HEK293 (cell line): ENCODE results near the gene ADCYAP1R1.

Experiments
- CTCF ChIA-PET: fragments of 350-600 bp; formaldehyde crosslinking; extraction: SDS; loops from one replicate; lab custom pipeline; 2021; ENCODE audit warnings: antibody characterized with exemption; lab: Yijun Ruan, JAX
- POLR2A ChIA-PET: fragments of 300-600 bp; formaldehyde crosslinking; extraction: SDS; loops from one replicate; lab custom pipeline; 2020; ENCODE audit warnings: antibody characterized with exemption, inconsistent platforms; lab: Yijun Ruan, JAX
- H3K27ac ChIP-seq: fragments of 200-500 bp; sonication (Bioruptor generic); 2 replicates; pipeline ENCODE4 v1.5.1; 2014; ENCODE audit warnings: low read depth, low read length, control low read depth, inconsistent platforms; ENCODE audit errors: extremely low read depth
- H3K36me3 ChIP-seq, 2 experiments: fragments of 200-500 bp in 1 of 2; sonication (Bioruptor generic) in 1 of 2; 1 replicate in 1 of 2; 2 replicates in 1 of 2; pipeline ENCODE4 v1.5.1; 2014 to 2017; ENCODE audit warnings: inconsistent platforms in 2 of 2, low read length in 2 of 2; ENCODE audit not compliant: control insufficient read depth in 2 of 2, insufficient read depth in 1 of 2
- H3K4me1 ChIP-seq: fragments of 200-500 bp; sonication (Bioruptor generic); 2 replicates; pipeline ENCODE4 v1.5.1; 2014; ENCODE audit warnings: mild to moderate bottlenecking, low read length, inconsistent platforms; ENCODE audit not compliant: control insufficient read depth, insufficient read depth
- H3K4me3 ChIP-seq: 2 replicates; pipeline ENCODE4 v1.5.1; 2011; ENCODE audit warnings: low read depth, mild to moderate bottlenecking, control low read depth, low read length, moderate library complexity
- H3K9me3 ChIP-seq: fragments of 200-500 bp; sonication (Bioruptor generic); 2 replicates; pipeline ENCODE4 v1.5.1; 2014; ENCODE audit warnings: low read depth, low read length, inconsistent platforms; ENCODE audit not compliant: control insufficient read depth, insufficient read depth
- KLF16 ChIP-seq: fragments of 450-650 bp; formaldehyde crosslinking; IDR thresholded peaks from 2 replicates; pipeline ENCODE4 v1.5.1; 2017; ENCODE audit warnings: missing biosample characterization, missing genetic modification characterization
- ZBTB26 ChIP-seq: fragments of 450-650 bp; formaldehyde crosslinking; optimal IDR thresholded peaks from 2 replicates; pipeline ENCODE3; 2016; ENCODE audit warnings: missing biosample characterization, mild to moderate bottlenecking, missing genetic modification characterization
- ZBTB49 ChIP-seq: fragments of 450-650 bp; formaldehyde crosslinking; IDR thresholded peaks from 2 replicates; pipeline ENCODE4 v1.5.1; 2016; ENCODE audit warnings: missing biosample characterization, missing genetic modification characterization, low read depth
- ZEB2 ChIP-seq: fragments of 450-650 bp; formaldehyde crosslinking; IDR thresholded peaks from 2 replicates; pipeline ENCODE4 v1.5.1; 2016; ENCODE audit warnings: missing biosample characterization, missing genetic modification characterization
- ZNF175 ChIP-seq: fragments of 450-650 bp; formaldehyde crosslinking; IDR thresholded peaks from 2 replicates; pipeline ENCODE4 v1.5.1; 2016; ENCODE audit warnings: missing biosample characterization, missing genetic modification characterization
- ZNF184 ChIP-seq: fragments of 450-650 bp; IDR thresholded peaks from 2 replicates; pipeline ENCODE4 v1.5.1; 2018; ENCODE audit warnings: missing biosample characterization, mild to moderate bottlenecking, missing genetic modification characterization
- ZNF214 ChIP-seq: fragments of 450-650 bp; formaldehyde crosslinking; IDR thresholded peaks from 2 replicates; pipeline ENCODE4 v1.5.1; 2017; ENCODE audit warnings: missing biosample characterization, mild to moderate bottlenecking, missing genetic modification characterization, borderline replicate concordance
- ZNF350 ChIP-seq: fragments of 450-650 bp; formaldehyde crosslinking; IDR thresholded peaks from 2 replicates; pipeline ENCODE4 v1.5.0; 2017; ENCODE audit warnings: missing biosample characterization, mild to moderate bottlenecking, missing genetic modification characterization
- ZNF529 ChIP-seq: fragments of 450-650 bp; formaldehyde crosslinking; IDR thresholded peaks from 2 replicates; pipeline ENCODE4 v1.5.1; 2017; ENCODE audit warnings: missing genetic modification characterization, missing biosample characterization; ENCODE audit not compliant: insufficient replicate concordance
- ZNF624 ChIP-seq: fragments of 450-650 bp; formaldehyde crosslinking; IDR thresholded peaks from 2 replicates; pipeline ENCODE4 v1.5.1; 2017; ENCODE audit warnings: missing biosample characterization, missing genetic modification characterization
- ZNF660 ChIP-seq: fragments of 450-650 bp; IDR thresholded peaks from 2 replicates; pipeline ENCODE4 v1.5.1; 2018; ENCODE audit warnings: missing biosample characterization, mild to moderate bottlenecking, missing genetic modification characterization

ADCYAP1R1 gene

GRCh38 chr7:31107106-31108090, 55.3 kb downstream of the ADCYAP1R1 start:
- CTCF ChIA-PET, result interaction anchor here (1.1 to 2.4 kb wide), 3 partner anchors 15 to 124 kb away, joined by 4 to 15 read pairs (median 4); no protein-coding TSS in a partner anchor

GRCh38 chr7:31108097-31108657, 56.1 kb downstream of the ADCYAP1R1 start:
- POLR2A ChIA-PET, result no interaction called here
- Histone ChIP-seq H3K4me1 (no peaks in the 10 kb centered on the region), H3K27ac (no peak overlapping the region), H3K9me3 (no peaks in the 10 kb centered on the region), H3K36me3 (no peaks in the 10 kb centered on the region), H3K4me3 (no peak overlapping the region)
- TF ChIP-seq ZNF624 (no peak), ZNF175 (no peak), ZNF350 (tag by site-specific recombination) (no peak), ZNF214 (tag by site-specific recombination) (no peak)
- CTCF ChIA-PET, result interaction anchor here (1.1 to 2.4 kb wide), 2 partner anchors 14 to 124 kb away, joined by 5 to 15 read pairs; no protein-coding TSS in a partner anchor

More at GRCh38 chr7:31107106-31108090, 55.3 kb downstream of the ADCYAP1R1 start:
- no peak overlapping the region for H3K27ac ChIP-seq
- H3K4me3 ChIP-seq, result no peak overlapping the region
- H3K9me3 ChIP-seq, result no peaks in the 10 kb centered on the region
- no peaks in the 10 kb centered on the region for H3K4me1 ChIP-seq
- H3K36me3 ChIP-seq, result no peaks in the 10 kb centered on the region
- TF ChIP-seq KLF16 (tag by site-specific recombination) (no peak), ZNF529 (no peak)
- POLR2A ChIA-PET, result no interaction called here

GRCh38 chr7:31109751-31110150, 57.6 kb downstream of the ADCYAP1R1 start:
- Histone ChIP-seq H3K4me3 (no peak overlapping the region), H3K4me1 (no peaks in the 10 kb centered on the region), H3K36me3 (no peaks in the 10 kb centered on the region), H3K27ac (no peak overlapping the region), H3K9me3 (no peaks in the 10 kb centered on the region)
- ChIA-PET POLR2A (no interaction called here), CTCF (interaction anchor here (1.0 kb wide), 1 partner anchor 13 kb away, joined by 4 read pairs; no protein-coding TSS in a partner anchor)
- no peak for TF ChIP-seq ZNF184

- H3K36me3 ChIP-seq, result no peaks in the 10 kb centered on the region
- H3K9me3 ChIP-seq, result no peaks in the 10 kb centered on the region
- no peak for TF ChIP-seq ZBTB49 (tag by site-specific recombination)
- TF ChIP-seq ZBTB26, result no peak
- no peak for TF ChIP-seq ZNF660 (tag by site-specific recombination)
- no peak for TF ChIP-seq ZEB2 (tag by site-specific recombination)
- TF ChIP-seq, all 188 proteins: peak for 0
- CTCF ChIA-PET, result interaction anchor here (1.0 to 1.1 kb wide), 2 partner anchors 12 kb away, joined by 4 to 6 read pairs; no protein-coding TSS in a partner anchor
- H3K27ac ChIP-seq, result no peak overlapping the region
- POLR2A ChIA-PET, result no interaction called here
- no peaks in the 10 kb centered on the region for H3K4me1 ChIP-seq
- no peak overlapping the region for H3K4me3 ChIP-seq
These were observed 58.4 kb downstream of the ADCYAP1R1 start for GRCh38 chr7:31110331-31111108.
